HTR-8/SVneo (cell line): ENCODE results near the gene TSC22D2.

Experiments
- DNase-seq: peaks from one replicate; pipeline ENCODE4 v3.0.0; 2011; ENCODE audit warnings: low spot score, mixed read lengths; ENCODE audit not compliant: insufficient read length
- FAIRE-seq: peaks from 2 replicates; lab custom pipeline; 2011; peaks lifted over from hg19 to GRCh38; lab: Jason Lieb, UNC

The TSC22D2 gene

GRCh38 chr3:150384296-150385212 is 23.5 kb upstream of the TSC22D2 start:
- FAIRE-seq: no peak
- no peak for DNase-seq

GRCh38 chr3:150385296-150386242 is 22.5 kb upstream of the TSC22D2 start:
- no peak for FAIRE-seq

GRCh38 chr3:150388498-150389418 is 19.3 kb upstream of the TSC22D2 start:
- peak; percentile 49 for FAIRE-seq
- DNase-seq: no peak

More at GRCh38 chr3:150385296-150386242, 22.5 kb upstream of the TSC22D2 start:
- DNase-seq: no peak

- no peak for DNase-seq
- FAIRE-seq: no peak
Observed at GRCh38 chr3:150390087-150390486, 18.0 kb upstream of the TSC22D2 start.

- DNase-seq (no peak), FAIRE-seq (peak; percentile 85)
Observed at GRCh38 chr3:150391161-150391560, 16.9 kb upstream of the TSC22D2 start.

DNA sequence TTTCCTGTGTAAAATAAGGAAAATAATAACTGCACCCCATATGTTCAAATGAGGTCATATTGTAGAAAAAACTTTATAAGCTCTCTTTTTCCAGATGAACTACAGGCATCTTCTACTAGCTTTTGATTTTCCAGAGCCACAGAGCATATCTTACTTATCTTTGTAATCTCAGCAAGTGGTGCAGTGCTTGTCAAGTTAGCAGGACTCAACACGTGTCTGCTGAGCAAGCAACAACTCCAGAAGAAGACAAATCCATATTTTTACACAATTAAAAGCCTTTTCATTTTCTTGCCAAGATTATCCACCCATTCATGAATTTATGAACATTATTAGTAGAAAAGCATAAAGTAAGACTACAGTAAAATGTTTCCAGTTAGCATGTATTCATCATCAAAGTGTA is 14.4 kb upstream of the TSC22D2 start:
- no peak for FAIRE-seq
- DNase-seq: no peak

DNA sequence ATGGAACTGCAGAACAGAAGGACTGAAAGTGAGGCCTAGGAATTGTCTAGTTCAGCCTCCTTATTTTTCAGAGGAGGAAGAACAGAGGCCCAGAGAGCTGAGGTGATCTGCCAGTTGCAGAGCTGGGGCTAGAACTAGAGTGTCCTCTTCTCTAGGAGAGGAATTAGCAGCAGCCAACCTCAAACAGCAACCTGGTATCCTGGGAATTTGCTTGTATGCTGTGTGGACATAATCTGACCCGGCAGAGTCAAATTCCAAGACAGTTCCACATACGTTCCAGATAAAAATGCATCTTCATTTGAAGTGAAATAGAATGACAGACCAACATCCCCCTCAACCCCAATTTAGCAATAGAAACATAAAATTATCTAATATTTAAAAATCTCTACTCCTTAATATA is 13.5 kb upstream of the TSC22D2 start:
- DNase-seq (no peak), FAIRE-seq (no peak)

- FAIRE-seq (no peak), DNase-seq (no peak)
Observed at GRCh38 chr3:150396491-150396890, 11.6 kb upstream of the TSC22D2 start.

- FAIRE-seq (no peak), DNase-seq (no peak)
Observed at GRCh38 chr3:150396956-150397550, 11.0 kb upstream of the TSC22D2 start.

DNA sequence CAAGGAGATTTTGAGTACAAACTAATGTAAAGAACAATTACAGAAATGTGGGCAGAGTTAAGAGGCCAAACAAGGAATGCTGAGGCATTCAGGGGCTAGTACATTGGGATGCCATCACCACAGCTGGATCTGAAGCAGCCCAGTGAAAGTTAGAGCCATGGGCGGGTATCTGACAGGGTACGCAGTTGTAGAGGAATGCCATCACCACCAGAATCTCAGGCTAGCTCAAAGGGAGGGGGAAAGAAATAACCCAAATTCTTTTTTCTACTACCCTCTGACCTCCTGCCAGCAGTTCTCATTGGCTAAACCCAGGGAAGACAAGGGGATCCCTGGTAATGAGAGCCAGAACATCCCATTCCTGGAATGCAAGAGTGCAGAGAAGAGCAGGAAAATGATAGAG is 9.0 kb upstream of the TSC22D2 start:
- DNase-seq: no peak
- no peak for FAIRE-seq

DNA sequence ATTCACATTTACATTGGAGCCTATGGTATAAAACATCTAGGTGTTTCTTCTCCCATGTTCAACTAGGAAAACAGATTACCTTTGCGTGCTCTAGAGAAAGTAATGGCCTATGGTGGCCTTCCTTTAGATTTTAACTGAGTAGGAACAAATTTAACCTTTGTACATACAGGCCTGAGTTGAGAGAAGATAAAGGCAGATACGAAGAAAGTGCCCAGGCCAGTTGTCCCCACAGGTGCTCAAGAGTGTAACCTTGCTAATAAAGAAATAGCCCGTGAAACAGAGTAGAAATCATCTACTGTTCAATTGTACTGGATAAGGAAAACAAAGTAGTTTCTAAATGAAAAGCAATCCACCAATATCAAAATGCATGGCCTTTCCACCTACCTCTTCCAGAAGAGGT is 6.8 kb upstream of the TSC22D2 start:
- FAIRE-seq (no peak), DNase-seq (no peak)

DNA sequence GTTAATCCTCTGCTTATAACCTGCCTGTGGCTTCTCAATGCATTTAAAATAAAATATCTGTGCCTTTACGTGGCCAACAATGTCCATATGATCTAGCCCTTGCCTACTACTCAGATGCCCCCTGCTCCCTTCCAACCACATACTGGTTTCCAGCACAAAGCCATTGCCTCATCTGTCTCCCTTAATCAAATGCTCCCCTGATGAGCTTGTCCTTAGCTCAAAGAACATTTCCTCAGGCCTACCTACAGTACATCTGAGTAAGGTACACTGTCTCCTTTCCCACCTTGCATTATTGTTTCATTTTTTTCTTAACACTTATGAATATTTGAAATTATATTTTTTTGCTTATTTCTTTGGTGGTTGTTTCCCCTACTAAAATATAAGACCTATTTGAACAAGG is 5.9 kb upstream of the TSC22D2 start:
- no peak for FAIRE-seq
- DNase-seq: no peak

GRCh38 chr3:150404023-150404422 is 4.1 kb upstream of the TSC22D2 start:
- FAIRE-seq (no peak), DNase-seq (no peak)

DNA sequence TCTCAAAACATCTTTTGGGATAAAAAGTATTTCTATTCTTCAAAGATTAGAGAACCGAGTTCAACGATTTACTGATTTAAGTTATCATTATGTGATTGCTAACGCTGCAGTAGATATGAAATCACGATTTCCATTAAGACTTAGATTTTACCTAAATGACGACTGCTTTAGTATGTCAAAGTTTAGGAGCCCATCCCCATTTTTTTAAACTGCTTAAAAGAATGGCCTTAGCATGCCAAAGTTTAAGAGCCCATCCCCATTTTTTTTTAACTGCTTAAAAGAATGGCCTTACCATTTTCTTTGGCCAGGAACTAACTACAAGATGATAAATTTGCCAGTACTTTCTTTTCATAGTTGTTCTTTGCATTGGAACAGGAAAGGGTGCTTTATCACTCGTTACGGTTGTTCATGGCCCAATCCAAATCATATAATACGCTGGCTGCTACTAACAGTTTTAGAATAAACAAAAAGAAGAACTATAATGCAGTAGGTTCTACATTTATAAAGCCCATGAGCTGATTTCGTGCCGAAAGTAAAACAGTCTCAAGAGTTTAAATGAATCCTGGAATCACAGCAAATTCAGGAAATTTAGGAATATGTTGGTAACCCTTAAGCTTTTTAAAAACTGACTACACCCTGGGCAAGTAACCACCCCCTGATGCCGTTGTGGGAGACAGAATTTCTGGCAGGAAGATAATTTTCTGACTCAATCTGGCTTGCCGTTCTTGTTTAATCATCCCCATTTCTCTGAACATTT is 869 bp upstream of the TSC22D2 start:
- no peak for DNase-seq
- no peak for FAIRE-seq

DNA sequence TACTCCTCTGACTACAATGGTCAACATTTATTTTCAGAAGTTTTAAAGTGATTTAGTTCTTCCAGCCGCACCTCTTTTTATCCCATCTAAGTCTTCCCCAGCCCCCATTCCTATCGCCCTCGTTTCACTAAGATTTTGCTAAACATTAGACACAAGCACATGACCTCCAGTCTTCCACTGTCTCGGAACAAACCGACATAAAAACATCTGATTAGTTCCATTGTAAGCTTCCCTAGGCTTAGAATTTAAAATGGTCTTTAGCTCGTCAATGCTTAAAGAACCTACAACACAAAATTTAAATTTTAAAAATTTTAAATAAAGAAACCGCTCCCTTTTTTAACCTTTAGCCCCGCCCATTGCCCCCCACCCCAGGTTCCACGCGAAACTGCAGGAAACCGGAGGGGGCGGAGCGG is 284 bp upstream of the TSC22D2 start:
- DNase-seq: no peak
- FAIRE-seq: no peak

DNA sequence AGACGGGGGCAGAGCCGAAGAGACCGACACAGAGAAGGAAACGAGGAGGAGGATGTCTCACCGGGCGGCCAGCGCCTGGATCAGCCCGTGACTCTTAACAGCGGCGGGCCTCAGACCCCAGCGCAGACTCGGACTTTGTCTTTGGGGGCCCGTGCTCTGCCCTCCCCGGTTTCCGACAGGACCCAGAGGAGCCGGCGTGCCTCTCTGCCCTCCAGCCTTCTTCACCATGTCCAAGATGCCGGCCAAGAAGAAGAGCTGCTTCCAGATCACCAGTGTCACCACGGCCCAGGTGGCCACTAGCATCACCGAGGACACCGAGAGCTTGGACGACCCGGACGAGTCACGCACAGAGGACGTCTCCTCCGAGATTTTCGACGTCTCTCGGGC is 1.0 kb downstream of the TSC22D2 start:
- FAIRE-seq (no peak), DNase-seq (no peak)

- DNase-seq (no peak), FAIRE-seq (no peak)
Observed at GRCh38 chr3:150409512-150410310, 1.6 kb downstream of the TSC22D2 start.
